Neural cell (in vitro differentiated cells): Measurements from ENCODE around the gene USP15. TPM values are rescaled to one million over a fixed set of nuclear protein-coding genes. Genes with fewer than 3 reads are reported as not detected.
"Not testable (repeated sequence)": the region's sequence is repeated elsewhere in the genome, so short reads cannot be mapped to it uniquely, and the experiment has no call there.

Source experiments
- H2AFZ ChIP-seq: fragments of 200-600, 300-800 bp; sonication (generic), shearing (Covaris generic); 2 replicates; pipeline ENCODE4 v1.6.0; 2014; ENCODE audit warnings: low read depth, mild to moderate bottlenecking, antibody characterized with exemption, low read length, moderate library complexity
- H3F3A ChIP-seq: fragments of 200-600 bp; shearing (Covaris generic); 2 replicates; pipeline ENCODE4 v1.6.1; 2016; ENCODE audit warnings: mild to moderate bottlenecking, moderate library complexity, mixed read lengths, antibody characterized with exemption, low read length; ENCODE audit not compliant: insufficient read depth, poor library complexity, severe bottlenecking
- H3K27ac ChIP-seq: fragments of 200-600, 300-800 bp; sonication (generic), shearing (Covaris generic); 2 replicates; pipeline ENCODE4 v1.5.1; 2014; ENCODE audit warnings: mild to moderate bottlenecking, low read length, moderate library complexity
- H3K27me3 ChIP-seq: fragments of 300-800, 200-600 bp; sonication (generic), shearing (Covaris generic); 2 replicates; pipeline ENCODE4 v1.6.0; 2014; ENCODE audit warnings: mild to moderate bottlenecking, low read depth, low read length, moderate library complexity; ENCODE audit not compliant: insufficient read depth
- H3K36me3 ChIP-seq: fragments of 300-800, 200-600 bp; sonication (generic), shearing (Covaris generic); 2 replicates; pipeline ENCODE4 v1.5.1; 2014; ENCODE audit warnings: mild to moderate bottlenecking, antibody characterized with exemption, low read length, moderate library complexity; ENCODE audit not compliant: insufficient read depth
- H3K4me2 ChIP-seq: fragments of 300-800, 200-600 bp; sonication (generic), shearing (Covaris generic); 2 replicates; pipeline ENCODE4 v1.6.0; 2014; ENCODE audit warnings: mild to moderate bottlenecking, low read length
- H3K4me3 ChIP-seq: fragments of 300-800, 200-600 bp; sonication (generic), shearing (Covaris generic); 2 replicates; pipeline ENCODE4 v1.5.1; 2014; ENCODE audit warnings: mild to moderate bottlenecking, low read length, moderate library complexity
- H3K79me2 ChIP-seq: fragments of 200-600 bp; shearing (Covaris generic); replicated peaks from 2 replicates; pipeline ENCODE4 v1.6.0; 2014; ENCODE audit warnings: mild to moderate bottlenecking, low read length, moderate library complexity; ENCODE audit not compliant: insufficient read depth
- H3K9ac ChIP-seq: fragments of 300-800, 200-600 bp; sonication (generic), shearing (Covaris generic); 2 replicates; pipeline ENCODE4 v1.6.1; 2016; ENCODE audit warnings: mild to moderate bottlenecking, low read length, mixed read lengths
- H3K9me2 ChIP-seq: fragments of 200-600 bp; shearing (Covaris generic); 2 replicates; pipeline ENCODE4 v1.6.1; 2016; ENCODE audit warnings: mild to moderate bottlenecking, low read length, mixed read lengths; ENCODE audit not compliant: insufficient read depth
- H3K9me3 ChIP-seq: fragments of 200-600, 300-800 bp; sonication (generic), shearing (Covaris generic); 2 replicates; pipeline ENCODE4 v1.6.1; 2016; ENCODE audit warnings: mild to moderate bottlenecking, mixed run types, low read length, moderate library complexity, mixed read lengths
- H4K20me1 ChIP-seq: fragments of 200-600 bp; shearing (Covaris generic); 2 replicates; pipeline ENCODE4 v1.6.1; 2016; ENCODE audit warnings: mild to moderate bottlenecking, mixed run types; ENCODE audit not compliant: insufficient read depth
- EP300 ChIP-seq: fragments of 450-650 bp; conservative IDR thresholded peaks from 2 replicates; pipeline ENCODE4 v1.6.1; 2014; ENCODE audit warnings: antibody characterized with exemption, mild to moderate bottlenecking, moderate library complexity; ENCODE audit not compliant: poor library complexity, severe bottlenecking
- polyA plus RNA-seq: library from polyadenylated mRNA; depleted of rRNA; stranded (reverse); fragments of >200 nt; gene quantifications from 2 replicates; pipeline ENCODE4 v1.2.3, GENCODE V29; 2014

USP15 gene
- polyA plus RNA-seq, 1 donor from 2014 or later: 113 TPM

DNA sequence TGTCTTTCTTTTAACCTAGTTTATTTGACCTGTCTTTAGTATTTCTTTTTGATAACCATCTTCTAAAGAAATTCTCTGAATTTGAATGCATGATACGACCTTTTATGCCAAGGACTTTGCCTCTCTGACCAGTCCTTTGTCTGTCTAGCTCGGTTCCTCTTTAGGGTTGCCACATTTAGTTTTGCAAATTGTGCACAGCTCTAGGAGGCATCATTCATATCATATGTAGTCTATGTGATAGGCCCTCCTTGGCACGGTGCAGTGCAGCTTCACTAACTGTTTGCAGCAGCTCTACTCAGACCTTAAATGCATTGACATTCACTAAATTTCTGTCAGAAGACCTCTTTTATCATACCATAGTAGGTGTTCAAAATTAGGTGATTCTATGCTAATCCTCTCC, 75.6 kb downstream of the USP15 start:
- Histone ChIP-seq H2AFZ (no peak overlapping the region), H3K9me3 (no peaks in the 10 kb centered on the region), H3K9me2 (no peaks in the 10 kb centered on the region), H4K20me1 (no peaks in the 10 kb centered on the region), H3K36me3 (no peaks in the 10 kb centered on the region), H3K4me2 (no peak overlapping the region), H3F3A (no peaks in the 10 kb centered on the region), H3K27me3 (no peaks in the 10 kb centered on the region), H3K4me3 (no peak overlapping the region), H3K27ac (no peak overlapping the region), H3K79me2 (no peaks in the 10 kb centered on the region), H3K9ac (no peak overlapping the region)
- no peak for TF ChIP-seq EP300

DNA sequence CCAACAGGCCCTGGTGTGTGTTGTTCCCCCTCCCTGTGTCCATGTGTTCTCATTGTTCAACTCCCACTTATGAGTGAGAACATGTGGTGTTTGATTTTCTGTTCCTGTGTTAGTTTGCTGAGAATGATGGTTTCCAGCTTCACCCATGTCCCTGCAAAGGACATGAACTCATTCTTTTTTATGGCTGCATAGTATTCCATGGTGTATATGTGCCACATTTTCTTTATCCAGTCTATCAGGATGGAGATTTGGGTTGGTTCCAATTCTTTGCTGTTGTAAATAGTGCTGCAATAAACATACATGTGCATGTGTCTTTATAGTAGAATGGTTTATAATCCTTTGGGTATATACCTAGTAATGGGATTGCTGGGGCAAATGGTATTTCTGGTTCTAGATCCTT, 77.4 kb downstream of the USP15 start:
- not testable (repeated sequence) for H3K9me2 ChIP-seq, H3K79me2 ChIP-seq, H3K9ac ChIP-seq, H4K20me1 ChIP-seq, H3K4me3 ChIP-seq, H3K9me3 ChIP-seq, H3F3A ChIP-seq, H3K27me3 ChIP-seq, H3K36me3 ChIP-seq, H3K27ac ChIP-seq, H3K4me2 ChIP-seq, H2AFZ ChIP-seq

DNA sequence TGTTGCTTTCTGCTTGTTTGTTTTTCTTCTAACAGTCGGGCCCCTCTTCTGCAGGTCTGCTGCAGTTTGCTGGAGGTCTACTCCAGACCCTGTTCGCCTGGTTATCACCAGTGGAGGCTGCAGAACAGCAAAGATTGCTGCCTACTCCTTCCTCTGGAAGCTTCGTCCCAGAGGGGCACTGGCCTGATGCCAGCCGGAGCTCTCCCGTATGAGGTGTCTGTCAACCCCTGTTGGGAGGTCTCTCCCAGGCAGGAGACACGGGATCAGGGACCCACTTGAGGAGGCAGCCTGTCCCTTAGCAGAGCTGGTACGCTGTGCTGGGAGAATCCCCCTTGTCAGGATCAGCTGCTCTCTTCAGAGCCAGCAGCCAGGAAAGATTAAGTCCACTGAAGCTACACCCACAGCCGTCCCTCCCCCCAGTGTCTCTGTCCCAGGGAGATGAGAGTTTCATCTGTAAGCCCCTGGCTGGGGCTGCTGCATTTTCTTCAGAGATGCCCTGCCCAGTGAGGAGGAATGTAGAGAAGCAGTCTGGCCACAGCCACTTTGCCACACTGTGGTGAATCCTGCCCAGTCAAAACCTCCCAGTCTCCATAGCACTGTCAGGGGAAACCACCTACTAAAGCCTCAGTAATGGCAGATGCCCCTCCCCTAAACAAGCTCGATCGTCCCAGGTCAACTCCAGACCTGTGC, 82.6 kb downstream of the USP15 start:
- H3K4me3 ChIP-seq, H3F3A ChIP-seq, H4K20me1 ChIP-seq, H3K9me2 ChIP-seq, H3K27ac ChIP-seq, H3K4me2 ChIP-seq, H2AFZ ChIP-seq, H3K27me3 ChIP-seq, H3K79me2 ChIP-seq, H3K36me3 ChIP-seq, H3K9ac ChIP-seq, H3K9me3 ChIP-seq: not testable (repeated sequence)

DNA sequence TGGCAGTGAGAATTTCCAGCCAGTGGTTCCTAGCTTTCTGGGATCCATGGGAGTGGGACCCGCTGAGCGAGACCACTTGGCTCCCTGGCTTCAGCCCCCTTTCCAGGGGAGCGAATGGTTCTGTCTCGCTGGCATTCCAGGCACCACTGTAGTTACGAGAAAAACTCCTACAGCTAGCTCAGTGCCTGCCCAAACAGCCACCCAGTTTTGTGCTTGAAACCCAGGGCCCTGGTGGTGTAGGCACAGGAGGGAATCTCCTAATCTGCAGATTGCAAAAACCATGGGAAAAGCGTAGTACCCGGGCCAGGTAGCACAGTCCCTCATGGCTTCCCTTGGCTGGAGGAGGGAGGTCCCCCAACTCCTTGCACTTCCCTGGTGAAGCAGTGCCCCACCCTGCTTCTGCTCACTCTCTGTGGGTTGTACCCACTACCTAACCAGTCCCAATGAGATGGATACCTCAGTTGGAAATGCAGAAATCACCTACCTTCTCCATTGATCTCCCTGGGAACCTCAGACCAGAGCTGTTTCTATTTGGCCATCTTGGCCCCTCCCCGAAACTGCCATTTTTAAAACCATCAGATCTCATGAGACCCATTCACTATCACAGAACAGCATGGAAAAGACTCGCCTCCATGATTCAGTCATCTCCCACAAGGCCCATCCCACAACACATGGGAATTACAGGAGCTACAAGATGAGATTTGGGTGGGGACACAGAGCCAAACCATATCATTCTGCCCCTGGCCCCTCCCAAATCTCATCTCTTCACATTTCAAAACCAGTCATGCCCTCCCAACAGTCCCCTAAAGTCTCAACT, 83.3 kb downstream of the USP15 start:
- not testable (repeated sequence) for H3K36me3 ChIP-seq

DNA sequence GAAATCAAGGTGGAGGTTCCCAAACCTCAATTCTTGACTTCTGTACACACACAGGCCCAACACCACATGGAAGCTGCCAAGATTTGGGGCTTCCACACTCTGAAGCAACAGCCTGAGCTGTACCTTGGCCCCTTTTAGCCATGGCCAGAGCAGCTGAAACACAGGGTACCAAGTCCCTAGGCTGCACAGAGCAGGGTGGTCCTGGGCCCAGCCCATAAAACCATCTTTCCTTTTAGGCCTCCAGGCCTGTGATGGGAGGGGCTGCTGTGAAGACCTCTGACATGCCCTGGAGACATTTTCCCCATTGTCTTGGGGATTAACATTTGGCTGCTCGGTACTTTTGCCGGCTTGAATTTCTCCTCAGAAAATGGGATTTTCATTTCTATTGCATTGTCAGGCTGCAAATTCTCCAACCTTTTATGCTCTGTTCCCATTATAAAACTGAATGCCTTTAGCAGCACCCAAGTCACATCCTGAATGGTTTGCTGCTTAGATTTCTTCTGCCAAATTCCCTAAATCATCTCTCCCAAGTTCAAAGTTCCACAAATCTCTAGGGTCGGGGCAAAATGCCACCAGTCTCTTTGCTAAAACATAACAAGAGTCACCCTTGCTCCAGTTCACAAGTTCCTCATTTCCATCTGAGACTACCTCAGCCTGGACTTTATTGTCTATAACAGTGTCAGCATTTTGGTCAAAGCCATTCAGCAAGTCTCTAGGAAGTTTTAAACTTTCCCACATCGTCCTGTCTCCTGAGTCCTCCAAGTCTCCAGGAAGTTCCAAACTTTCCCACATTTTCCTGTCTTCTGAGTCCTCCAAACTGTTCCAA, 84.7 kb downstream of the USP15 start:
- H3K9me2 ChIP-seq, H3K4me3 ChIP-seq, H3K27ac ChIP-seq: not testable (repeated sequence)

More for the DNA sequence above, 83.3 kb downstream of the USP15 start:
- not testable (repeated sequence) for H4K20me1 ChIP-seq, H3K4me3 ChIP-seq, H3K27me3 ChIP-seq, H3K79me2 ChIP-seq, H3K4me2 ChIP-seq, H2AFZ ChIP-seq, H3K27ac ChIP-seq, H3K9ac ChIP-seq, H3K9me2 ChIP-seq, H3K9me3 ChIP-seq, H3F3A ChIP-seq

More for the DNA sequence above, 84.7 kb downstream of the USP15 start:
- H3K27me3 ChIP-seq, H3F3A ChIP-seq, H3K9me3 ChIP-seq, H3K4me2 ChIP-seq, H4K20me1 ChIP-seq, H2AFZ ChIP-seq, H3K9ac ChIP-seq, H3K36me3 ChIP-seq, H3K79me2 ChIP-seq: not testable (repeated sequence)
